A549 (cell line): ENCODE results near the gene RNF44. TPM values are rescaled to one million over a fixed set of nuclear protein-coding genes. Genes with fewer than 3 reads are reported as not detected.

Experiments
- ATAC-seq, 2 experiments: fragments of 200-7000 bp in 1 of 2; fragments of >200 bp in 1 of 2; cut with Nextera tagmentation in 1 of 2; cut with Tn5 transposase in 1 of 2; 3 replicates each; pipeline versions ENCODE4 v1.8.0 to v1.9.1; 2018 to 2020; ENCODE audit warnings: mild to moderate bottlenecking in 1 of 2, moderate library complexity in 1 of 2
- CTCF ChIA-PET: fragments of 300-600 bp; sonication (Branson Sonifier 250); formaldehyde crosslinking; extraction: SDS; loops from one replicate; lab custom pipeline; 2021; ENCODE audit warnings: antibody characterized with exemption, inconsistent platforms; lab: Yijun Ruan, JAX
- POLR2A ChIA-PET: fragments of 350-600 bp; formaldehyde crosslinking; extraction: SDS; loops from one replicate; lab custom pipeline; 2021; ENCODE audit warnings: antibody characterized with exemption, inconsistent platforms; lab: Yijun Ruan, JAX
- DNase-seq, 2 experiments: peaks; one replicate each; pipeline versions ENCODE4 v3.0.0 to v3.0.0-alpha.2; 2011 to 2016; ENCODE audit warnings: low read depth in 1 of 2, low spot score in 1 of 2
- FAIRE-seq: peaks from 2 replicates; lab custom pipeline; 2011; peaks lifted over from hg19 to GRCh38; lab: Jason Lieb, UNC
- H3K27ac ChIP-seq, 2 experiments: fragments of >200 bp; sonication (Bioruptor Twin); formaldehyde crosslinking; 3 replicates each; pipeline ENCODE4 v1.5.1; 2016 to 2017
- H3K4me1 ChIP-seq: fragments of >200 bp; sonication (Bioruptor Twin); formaldehyde crosslinking; 3 replicates; pipeline ENCODE4 v1.6.1; 2016
- H3K4me2 ChIP-seq: fragments of >200 bp; sonication (Bioruptor Twin); formaldehyde crosslinking; 3 replicates; pipeline ENCODE4 v1.6.1; 2016
- H3K4me3 ChIP-seq: fragments of >200 bp; sonication (Bioruptor Twin); formaldehyde crosslinking; 3 replicates; pipeline ENCODE4 v1.5.1; 2016
- H3K9me3 ChIP-seq: fragments of >200 bp; sonication (Bioruptor Twin); formaldehyde crosslinking; 3 replicates; pipeline ENCODE4 v1.6.1; 2016
- CBX8 ChIP-seq: fragments of 200-600 bp; sonication (generic); IDR thresholded peaks from 2 replicates; pipeline ENCODE4 v1.6.1; 2016
- CHD2 ChIP-seq: fragments of 150-350 bp; IDR thresholded peaks from 2 replicates; pipeline ENCODE4 v1.6.1; 2014; ENCODE audit warnings: low read length; ENCODE audit not compliant: partially characterized antibody
- EHMT2 ChIP-seq: fragments of 200-600 bp; sonication (generic); IDR thresholded peaks from 2 replicates; pipeline ENCODE4 v1.6.1; 2016; ENCODE audit warnings: antibody characterized with exemption, low read depth, mild to moderate bottlenecking, moderate library complexity
- EP300 ChIP-seq, 2 experiments: fragments of >200 bp; sonication (Bioruptor Twin); formaldehyde crosslinking; IDR thresholded peaks; 2 replicates in 1 of 2; 3 replicates in 1 of 2; pipeline ENCODE4 v1.6.1; 2016 to 2017
- ESRRA ChIP-seq: fragments of 150-350 bp; IDR thresholded peaks from 2 replicates; pipeline ENCODE4 v1.6.1; 2014; ENCODE audit warnings: mild to moderate bottlenecking, low read length, borderline replicate concordance
- GATA3 ChIP-seq: IDR thresholded peaks from 2 replicates; pipeline ENCODE4 v1.6.1; 2012; ENCODE audit warnings: borderline replicate concordance
- HDAC2 ChIP-seq: fragments of 200-600 bp; sonication (generic); IDR thresholded peaks from 2 replicates; pipeline ENCODE4 v1.6.1; 2016
- HES2 ChIP-seq: fragments of >200 bp; sonication (Bioruptor Twin); formaldehyde crosslinking; IDR thresholded peaks from 2 replicates; pipeline ENCODE4 v1.6.1; 2016
- HEYL ChIP-seq: fragments of 250-450 bp; sonication (Bioruptor Pico); IDR thresholded peaks from 2 replicates; pipeline ENCODE4 v1.8.0; 2021; ENCODE audit warnings: mild to moderate bottlenecking, moderate library complexity
- HOXB13 ChIP-seq: fragments of 250-450 bp; sonication (Bioruptor Pico); IDR thresholded peaks from 2 replicates; pipeline ENCODE4 v1.5.0; 2020; ENCODE audit warnings: low read depth, mild to moderate bottlenecking, moderate library complexity
- HOXB5 ChIP-seq: fragments of 250-450 bp; sonication (Bioruptor Pico); IDR thresholded peaks from 2 replicates; pipeline ENCODE4 v1.5.0; 2020; ENCODE audit warnings: mild to moderate bottlenecking, moderate library complexity
- KDM5A ChIP-seq: fragments of 200-600 bp; sonication (generic); IDR thresholded peaks from 2 replicates; pipeline ENCODE4 v1.6.1; 2016; ENCODE audit warnings: antibody characterized with exemption, mild to moderate bottlenecking
- MAFK ChIP-seq: fragments of 450-650 bp; IDR thresholded peaks from 2 replicates; pipeline ENCODE4 v1.6.1; 2014; ENCODE audit not compliant: partially characterized antibody
- MAZ ChIP-seq: fragments of 150-350 bp; IDR thresholded peaks from 2 replicates; pipeline ENCODE4 v1.6.1; 2014; ENCODE audit warnings: antibody characterized with exemption, low read depth, low read length, borderline replicate concordance
- NFE2L2 ChIP-seq: fragments of 150-350 bp; conservative IDR thresholded peaks from 2 replicates; pipeline ENCODE4 v1.6.1; 2014; ENCODE audit warnings: low read length
- NPAS2 ChIP-seq: fragments of 250-450 bp; sonication (Bioruptor Pico); IDR thresholded peaks from 2 replicates; pipeline ENCODE4 v1.8.0; 2022; ENCODE audit warnings: mild to moderate bottlenecking, moderate library complexity, borderline replicate concordance
- PHF8 ChIP-seq: fragments of 200-600 bp; sonication (generic); IDR thresholded peaks from 2 replicates; pipeline ENCODE4 v1.6.1; 2016; ENCODE audit warnings: low read depth, mild to moderate bottlenecking, antibody characterized with exemption, moderate library complexity, borderline replicate concordance
- RAD21 ChIP-seq, 2 experiments: fragments of >200 bp in 1 of 2; sonication (Bioruptor Twin) in 1 of 2; formaldehyde crosslinking in 1 of 2; IDR thresholded peaks in 1 of 2; conservative IDR thresholded peaks in 1 of 2; 2 replicates in 1 of 2; 3 replicates in 1 of 2; pipeline ENCODE4 v1.6.1; 2012 to 2018; ENCODE audit warnings: inconsistent platforms in 1 of 2
- RARB ChIP-seq: fragments of 250-450 bp; sonication (Bioruptor Pico); IDR thresholded peaks from 2 replicates; pipeline ENCODE4 v1.8.0; 2021; ENCODE audit warnings: mild to moderate bottlenecking, moderate library complexity
- SMC3 ChIP-seq: fragments of >200 bp; sonication (Bioruptor Twin); formaldehyde crosslinking; IDR thresholded peaks from 3 replicates; pipeline ENCODE4 v1.6.1; 2018; ENCODE audit warnings: inconsistent platforms
- TP53 ChIP-seq: fragments of 250-450 bp; sonication (Bioruptor Pico); IDR thresholded peaks from 2 replicates; pipeline ENCODE4 v1.5.0; 2021; ENCODE audit warnings: mild to moderate bottlenecking, moderate library complexity
- ZC3H11A ChIP-seq: fragments of 450-650 bp; IDR thresholded peaks from 2 replicates; pipeline ENCODE4 v1.6.1; 2014; ENCODE audit warnings: antibody characterized with exemption, mild to moderate bottlenecking
- ZFP36 ChIP-seq: fragments of 450-650 bp; IDR thresholded peaks from 2 replicates; pipeline ENCODE4 v1.6.1; 2014; ENCODE audit warnings: borderline replicate concordance; ENCODE audit not compliant: partially characterized antibody
- ZNF302 ChIP-seq: fragments of 250-450 bp; sonication (Bioruptor Pico); IDR thresholded peaks from 2 replicates; pipeline ENCODE4 v1.9.0; 2021; ENCODE audit warnings: inconsistent platforms, mild to moderate bottlenecking, moderate library complexity
- ZSCAN20 ChIP-seq: fragments of 250-450 bp; sonication (Bioruptor Pico); IDR thresholded peaks from 2 replicates; pipeline ENCODE4 v1.8.0; 2022; ENCODE audit warnings: mild to moderate bottlenecking, moderate library complexity
- WGBS: methylation state at CpG from one replicate; pipeline ENCODE4 v1.1.6; 2017; ENCODE audit errors: missing lambda C conversion rate; 5-methylcytosine and 5-hydroxymethylcytosine counted together
- polyA plus RNA-seq, 4 experiments: library from polyadenylated mRNA; depleted of rRNA in 3 of 4; stranded (reverse); fragments of >200 nt; fragmentation: RNase III in 1 of 4; extraction: RNeasy Plus Mini Kit Qiagen cat#74134 plus additional on column Dnase treatment in 1 of 4; gene quantifications; 2 replicates in 3 of 4; 3 replicates in 1 of 4; pipeline ENCODE4 v1.2.3, GENCODE V29; 2011 to 2017
- TF ChIP-seq, protein P1 (sequence below): fragments of >200 bp; sonication (Bioruptor Twin); formaldehyde crosslinking; IDR thresholded peaks from 3 replicates; pipeline ENCODE4 v1.6.1; 2016
- TF ChIP-seq, protein P2 (sequence below): fragments of 450-650 bp; IDR thresholded peaks from 2 replicates; pipeline ENCODE4 v1.6.1; 2014; ENCODE audit warnings: antibody characterized with exemption
- TF ChIP-seq, protein P3 (sequence below): fragments of 250-450 bp; sonication (Bioruptor Pico); IDR thresholded peaks from 2 replicates; pipeline ENCODE4 v1.5.0; 2021; ENCODE audit warnings: mild to moderate bottlenecking, moderate library complexity, borderline replicate concordance

RNF44 gene
- polyA plus RNA-seq, 2 of the 4 experiments (the other 2 are of a cell fraction): 9.2 to 32.7 TPM

DNA sequence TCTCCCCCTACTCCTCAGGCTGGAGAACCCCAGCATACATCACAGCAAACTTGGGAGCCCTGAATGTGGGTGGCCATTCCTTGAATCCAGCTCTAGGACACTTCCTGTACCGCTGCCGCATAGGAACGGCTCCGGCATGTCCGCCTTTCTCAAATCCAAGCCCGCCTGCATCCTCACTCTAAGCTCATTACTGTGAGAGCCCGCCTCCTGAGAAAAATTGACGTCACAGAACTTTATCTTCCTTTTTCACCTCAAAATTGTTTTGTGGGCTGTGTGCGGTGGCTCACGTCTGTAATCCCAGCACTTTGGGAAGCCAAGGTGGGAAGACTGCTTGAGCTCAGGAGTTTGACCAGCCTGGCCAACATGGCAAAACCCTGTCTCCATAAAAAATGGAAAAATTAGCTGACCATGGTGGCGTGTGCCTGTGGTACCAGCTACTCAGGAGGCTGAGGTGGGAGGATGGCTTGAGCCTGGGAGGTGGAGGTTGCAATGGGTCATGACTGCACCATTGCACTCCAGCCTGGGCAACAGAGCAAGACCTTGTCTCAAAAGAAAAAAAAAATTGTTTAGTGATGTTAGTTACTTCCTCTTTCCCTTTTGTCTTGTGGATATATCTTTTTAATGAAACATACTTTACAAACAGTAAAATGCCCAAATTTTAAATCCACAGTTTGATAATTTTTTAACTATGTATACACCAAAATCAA, 22.8 kb downstream of the RNF44 start:
- ATAC-seq (0 out of 6 replicates have a peak, but pooled peaks of 1 of the 2 experiments have one; percentile 34), FAIRE-seq (no peak), DNase-seq (no peak)
- Histone ChIP-seq H3K27ac (no peak overlapping the region), H3K4me2 (no peak overlapping the region), H3K4me1 (no peaks in the 10 kb centered on the region), H3K4me3 (no peak overlapping the region), H3K9me3 (no peaks in the 10 kb centered on the region)
- WGBS: 92% methylated on average over 11 of the region's 11 CpGs
- no peak for TF ChIP-seq ZSCAN20
- TF ChIP-seq MAFK: no peak
- no peak for TF ChIP-seq CHD2
- TF ChIP-seq, protein P1, sequence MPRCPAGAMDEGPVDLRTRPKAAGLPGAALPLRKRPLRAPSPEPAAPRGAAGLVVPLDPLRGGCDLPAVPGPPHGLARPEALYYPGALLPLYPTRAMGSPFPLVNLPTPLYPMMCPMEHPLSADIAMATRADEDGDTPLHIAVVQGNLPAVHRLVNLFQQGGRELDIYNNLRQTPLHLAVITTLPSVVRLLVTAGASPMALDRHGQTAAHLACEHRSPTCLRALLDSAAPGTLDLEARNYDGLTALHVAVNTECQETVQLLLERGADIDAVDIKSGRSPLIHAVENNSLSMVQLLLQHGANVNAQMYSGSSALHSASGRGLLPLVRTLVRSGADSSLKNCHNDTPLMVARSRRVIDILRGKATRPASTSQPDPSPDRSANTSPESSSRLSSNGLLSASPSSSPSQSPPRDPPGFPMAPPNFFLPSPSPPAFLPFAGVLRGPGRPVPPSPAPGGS: no peak
- no peak for TF ChIP-seq ZC3H11A
- TF ChIP-seq, protein P2, sequence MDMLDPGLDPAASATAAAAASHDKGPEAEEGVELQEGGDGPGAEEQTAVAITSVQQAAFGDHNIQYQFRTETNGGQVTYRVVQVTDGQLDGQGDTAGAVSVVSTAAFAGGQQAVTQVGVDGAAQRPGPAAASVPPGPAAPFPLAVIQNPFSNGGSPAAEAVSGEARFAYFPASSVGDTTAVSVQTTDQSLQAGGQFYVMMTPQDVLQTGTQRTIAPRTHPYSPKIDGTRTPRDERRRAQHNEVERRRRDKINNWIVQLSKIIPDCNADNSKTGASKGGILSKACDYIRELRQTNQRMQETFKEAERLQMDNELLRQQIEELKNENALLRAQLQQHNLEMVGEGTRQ: no peak
- TF ChIP-seq ZNF302 (CRISPR knock-in tag): no peak
- TF ChIP-seq CBX8: no peak
- no peak for TF ChIP-seq ZFP36
- no peak for TF ChIP-seq PHF8
- TF ChIP-seq RARB (CRISPR knock-in tag): no peak
- no peak for TF ChIP-seq HOXB13 (CRISPR knock-in tag)
- CTCF ChIA-PET: interaction anchor here (1.0 to 2.4 kb wide), 4 partner anchors 14 to 66 kb away, joined by 3 to 8 read pairs (median 3); partner anchors contain the start of gene FAF2
- POLR2A ChIA-PET: no interaction called here

DNA sequence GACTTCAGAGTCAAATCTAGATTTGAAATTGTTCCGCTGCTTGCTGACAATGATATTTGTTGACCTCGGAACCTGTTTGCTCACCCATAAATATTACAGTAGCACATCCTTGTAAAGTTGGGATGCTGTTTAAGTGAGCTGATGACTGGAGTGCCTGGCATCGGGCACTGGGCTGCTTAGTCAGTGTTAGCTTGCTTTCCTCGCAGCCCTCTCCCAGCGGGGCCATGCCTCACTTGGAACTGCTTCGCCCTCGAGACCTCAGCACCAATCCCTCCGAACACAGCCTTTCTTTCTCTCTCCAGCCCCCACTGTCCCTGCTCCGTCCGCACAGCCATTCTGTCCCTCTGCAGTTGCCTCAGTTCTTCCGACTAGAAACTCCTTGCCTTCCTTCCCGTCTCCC, 23.4 kb downstream of the RNF44 start:
- Histone ChIP-seq H3K4me1 (no peaks in the 10 kb centered on the region), H3K9me3 (no peaks in the 10 kb centered on the region), H3K27ac (no peak overlapping the region), H3K4me3 (no peak overlapping the region), H3K4me2 (no peak overlapping the region)
- ChIA-PET POLR2A (no interaction called here), CTCF (interaction anchor here (1.0 to 2.4 kb wide), 4 partner anchors 15 to 66 kb away, joined by 3 to 8 read pairs (median 3); partner anchors contain the start of gene FAF2)
- TF ChIP-seq ZSCAN20 (no peak), HEYL (CRISPR knock-in tag) (no peak), EHMT2 (no peak), NFE2L2 (no peak), RAD21 (conservative IDR thresholded peaks at IDR 0.05 in 1 of 2, IDR thresholded peaks at IDR 0.05 in 1 of 2) (no peak), ESRRA (no peak), KDM5A (no peak), HES2 (no peak)
- no peak for DNase-seq
- WGBS: 84% methylated on average over 12 of the region's 12 CpGs
- ATAC-seq: peak; percentile 48 to 49; a peak in 2 of 6 replicates
- FAIRE-seq: no peak

DNA sequence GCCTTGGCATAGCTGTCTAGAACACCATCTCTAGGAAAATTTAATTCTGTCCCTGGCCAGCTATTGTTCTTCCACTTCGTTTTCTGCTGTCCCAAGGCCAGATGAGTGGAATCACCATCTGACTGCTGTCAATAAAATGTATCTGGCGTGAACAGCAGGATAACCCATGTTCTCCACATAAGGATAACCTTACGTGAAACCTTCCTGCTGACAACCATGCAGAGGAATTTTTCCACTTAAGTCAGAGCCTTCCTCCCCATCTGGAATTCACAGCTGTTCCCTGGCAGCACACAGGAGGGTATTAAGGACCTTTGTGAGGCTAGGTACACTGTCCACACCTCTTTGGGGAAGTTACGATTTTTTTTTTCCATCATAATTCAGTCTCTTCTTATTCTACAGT, 28.6 kb downstream of the RNF44 start:
- no peak for ATAC-seq
- FAIRE-seq: no peak

More for the DNA sequence above, 28.6 kb downstream of the RNF44 start:
- no peak overlapping the region for H3K27ac ChIP-seq
- DNase-seq: no peak
- no peak for TF ChIP-seq HOXB13 (CRISPR knock-in tag)
- TF ChIP-seq EP300 (IDR thresholded peaks at IDR 0.05): no peak
- TF ChIP-seq, protein P3, sequence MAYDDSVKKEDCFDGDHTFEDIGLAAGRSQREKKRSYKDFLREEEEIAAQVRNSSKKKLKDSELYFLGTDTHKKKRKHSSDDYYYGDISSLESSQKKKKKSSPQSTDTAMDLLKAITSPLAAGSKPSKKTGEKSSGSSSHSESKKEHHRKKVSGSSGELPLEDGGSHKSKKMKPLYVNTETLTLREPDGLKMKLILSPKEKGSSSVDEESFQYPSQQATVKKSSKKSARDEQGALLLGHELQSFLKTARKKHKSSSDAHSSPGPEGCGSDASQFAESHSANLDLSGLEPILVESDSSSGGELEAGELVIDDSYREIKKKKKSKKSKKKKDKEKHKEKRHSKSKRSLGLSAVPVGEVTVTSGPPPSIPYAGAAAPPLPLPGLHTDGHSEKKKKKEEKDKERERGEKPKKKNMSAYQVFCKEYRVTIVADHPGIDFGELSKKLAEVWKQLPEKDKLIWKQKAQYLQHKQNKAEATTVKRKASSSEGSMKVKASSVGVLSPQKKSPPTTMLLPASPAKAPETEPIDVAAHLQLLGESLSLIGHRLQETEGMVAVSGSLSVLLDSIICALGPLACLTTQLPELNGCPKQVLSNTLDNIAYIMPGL (CRISPR knock-in tag): no peak
- TF ChIP-seq HDAC2: no peak
- TF ChIP-seq SMC3: no peak
- TF ChIP-seq TP53 (CRISPR knock-in tag): no peak
- TF ChIP-seq MAZ: no peak
- no peak for TF ChIP-seq HOXB5 (CRISPR knock-in tag)
- TF ChIP-seq GATA3: no peak
- no peak for TF ChIP-seq NPAS2 (CRISPR knock-in tag)
- POLR2A ChIA-PET: interaction anchor here (0.6 kb wide), 1 partner anchor 16 kb away, joined by 7 read pairs; no protein-coding TSS in a partner anchor
- 93% methylated on average over 4 of the region's 4 CpGs for WGBS
- H3K4me2 ChIP-seq: no peak overlapping the region
- CTCF ChIA-PET: interaction anchor here (1.0 to 1.2 kb wide), 2 partner anchors 27 to 55 kb away, joined by 3 to 4 read pairs; no protein-coding TSS in a partner anchor
- no peaks in the 10 kb centered on the region for H3K9me3 ChIP-seq
- H3K4me3 ChIP-seq: no peak overlapping the region
- no peaks in the 10 kb centered on the region for H3K4me1 ChIP-seq
